Activated T-cell treated with anti-CD3 and anti-CD28 coated beads, Interleukin-2, amount 50 U/mL, for 72 hours (primary cell): ENCODE measurements around the gene ZMIZ1. TPM values are rescaled to one million over a fixed set of nuclear protein-coding genes. Genes with fewer than 3 reads are reported as not detected.
"Not testable (repeated sequence)": the region's sequence is repeated elsewhere in the genome, so short reads cannot be mapped to it uniquely, and the experiment has no call there.

ENCODE experiments used
- ATAC-seq, 2 donors: fragments of 150-1000 bp; cut with Tn5 transposase; replicated peaks in 1 of 2; 2 replicates each; pipeline ENCODE4 v1.10.0; 2021; ENCODE audit warnings: moderate library complexity in 2 of 2, mild to moderate bottlenecking in 1 of 2
- DNase-seq, 2 donors: peaks; one replicate each; pipeline ENCODE4 v3.0.0; 2021 to 2022; ENCODE audit warnings: mixed read lengths in 1 of 2
- H3K27ac Mint-ChIP-seq: one replicate; pipeline ENCODE4 v1.8.0; 2022; ENCODE audit warnings: mild to moderate bottlenecking, moderate library complexity, mixed read lengths
- H3K27me3 Mint-ChIP-seq: one replicate; pipeline ENCODE4 v1.8.0; 2022; ENCODE audit warnings: low read depth, mixed read lengths
- H3K36me3 Mint-ChIP-seq, 2 donors: one replicate each; pipeline ENCODE4 v1.8.0; 2022; ENCODE audit warnings: mixed read lengths in 2 of 2, mild to moderate bottlenecking in 1 of 2; ENCODE audit not compliant: insufficient read depth in 2 of 2
- H3K4me1 Mint-ChIP-seq: one replicate; pipeline ENCODE4 v1.8.0; 2022; ENCODE audit warnings: low read depth, mixed read lengths
- H3K4me3 Mint-ChIP-seq, 2 donors: one replicate each; pipeline ENCODE4 v1.8.0; 2022; ENCODE audit warnings: mild to moderate bottlenecking in 2 of 2, mixed read lengths in 2 of 2, moderate library complexity in 2 of 2
- H3K9me3 Mint-ChIP-seq, 2 donors: one replicate each; pipeline ENCODE4 v1.8.0; 2022; ENCODE audit warnings: mixed read lengths in 2 of 2
- total RNA-seq, 2 donors: library from RNA; stranded (reverse); gene quantifications; one replicate each; pipeline ENCODE4 v1.2.3, GENCODE V29; 2022

ZMIZ1 gene
- total RNA-seq, 2 donors from 2014 or later, result 30.6 to 37.8 TPM

GRCh38 chr10:79025199-79025832 lies 43.5 kb upstream of the ZMIZ1 start:
- H3K36me3 Mint-ChIP-seq, result no peaks in the 10 kb centered on the region
- no peaks in the 10 kb centered on the region for H3K27me3 Mint-ChIP-seq
- ATAC-seq (peak; percentile 57 to 65), DNase-seq (peak; percentile 38 to 45)
- H3K4me1 Mint-ChIP-seq, result peaks cover 28% of the 10 kb centered on the region
- H3K4me3 Mint-ChIP-seq, result peak overlapping the region in 1 of 2 donors; percentile 25
- H3K9me3 Mint-ChIP-seq, result no peaks in the 10 kb centered on the region
- no peak overlapping the region for H3K27ac Mint-ChIP-seq

DNA sequence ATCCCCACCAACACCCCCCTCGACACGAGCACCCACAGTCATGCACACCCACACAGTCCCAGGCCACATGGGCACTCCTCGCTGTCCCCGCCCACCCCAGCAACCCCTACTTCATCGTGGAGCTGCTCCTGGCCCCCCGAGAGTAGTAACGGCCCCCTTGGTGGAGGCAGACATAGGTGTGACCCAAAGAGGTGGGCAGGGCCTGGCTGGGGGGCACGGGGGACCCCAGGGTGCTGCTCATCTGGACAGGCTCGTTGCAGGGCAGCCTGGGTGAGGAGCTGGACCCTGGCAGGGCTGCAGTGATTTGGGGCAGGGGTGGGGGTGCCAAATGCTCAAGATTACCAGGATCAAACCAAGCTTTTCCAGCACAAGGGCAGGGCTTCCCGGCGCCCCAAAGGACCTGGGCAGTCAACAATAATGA lies 42.4 kb upstream of the ZMIZ1 start:
- no peak for DNase-seq
- H3K27me3 Mint-ChIP-seq, result no peaks in the 10 kb centered on the region
- H3K4me3 Mint-ChIP-seq, result no peak overlapping the region
- H3K27ac Mint-ChIP-seq, result no peak overlapping the region
- no peak for ATAC-seq
- no peaks in the 10 kb centered on the region for H3K36me3 Mint-ChIP-seq
- peaks cover 28% of the 10 kb centered on the region for H3K4me1 Mint-ChIP-seq
- no peaks in the 10 kb centered on the region for H3K9me3 Mint-ChIP-seq

DNA sequence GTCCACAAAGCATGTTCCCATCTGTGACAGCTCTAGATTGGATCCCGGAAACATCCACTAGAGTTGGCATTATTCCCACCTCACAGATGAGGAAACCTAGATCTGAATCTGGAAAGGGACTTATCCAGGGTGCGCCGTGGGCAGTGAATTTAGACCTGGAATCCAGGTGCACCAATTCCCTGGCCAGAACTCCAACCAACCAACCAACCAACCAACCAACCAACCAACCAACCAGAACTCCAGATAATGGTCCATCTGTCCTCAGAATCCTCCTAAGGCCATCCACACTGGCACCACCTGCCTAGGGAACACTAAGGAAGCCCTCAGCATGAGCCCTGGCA lies 42.0 kb upstream of the ZMIZ1 start:
- Mint-ChIP-seq H3K9me3 (no peaks in the 10 kb centered on the region), H3K4me1 (peaks cover 28% of the 10 kb centered on the region), H3K4me3 (no peak overlapping the region), H3K36me3 (no peaks in the 10 kb centered on the region), H3K27me3 (no peaks in the 10 kb centered on the region), H3K27ac (no peak overlapping the region)
- DNase-seq (no peak), ATAC-seq (no peak)

- Mint-ChIP-seq H3K27ac (no peak overlapping the region), H3K4me1 (peaks cover 28% of the 10 kb centered on the region), H3K36me3 (no peaks in the 10 kb centered on the region), H3K9me3 (no peaks in the 10 kb centered on the region), H3K27me3 (no peaks in the 10 kb centered on the region), H3K4me3 (no peak overlapping the region)
- ATAC-seq, result peak; percentile 67 to 71
- DNase-seq, result peak; percentile 29 to 49
Measured at GRCh38 chr10:79027147-79028055, 41.4 kb upstream of the ZMIZ1 start.

DNA sequence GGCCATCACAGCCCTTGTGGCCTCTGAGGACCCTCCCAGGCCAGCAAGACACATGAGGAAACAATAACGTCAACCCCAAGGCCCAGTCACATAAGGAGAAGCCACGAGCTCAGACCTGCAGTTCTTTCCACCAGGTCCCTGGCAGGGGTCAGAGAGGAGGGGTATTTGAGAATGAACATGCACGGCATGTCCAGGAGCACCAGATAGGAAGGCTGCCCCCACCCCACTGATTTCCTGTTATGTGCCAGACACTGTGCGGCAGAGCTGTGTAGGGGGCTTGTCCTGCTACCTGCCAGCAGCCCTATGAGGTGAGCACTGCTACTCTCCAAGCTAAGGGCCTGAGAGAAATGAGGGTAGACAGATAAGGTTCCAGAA lies 40.7 kb upstream of the ZMIZ1 start:
- no peak overlapping the region for H3K4me3 Mint-ChIP-seq
- DNase-seq (no peak), ATAC-seq (no peak)
- no peak overlapping the region for H3K27ac Mint-ChIP-seq
- H3K27me3 Mint-ChIP-seq, result no peaks in the 10 kb centered on the region
- H3K4me1 Mint-ChIP-seq, result peaks cover 28% of the 10 kb centered on the region
- H3K9me3 Mint-ChIP-seq, result no peaks in the 10 kb centered on the region
- no peaks in the 10 kb centered on the region for H3K36me3 Mint-ChIP-seq

DNA sequence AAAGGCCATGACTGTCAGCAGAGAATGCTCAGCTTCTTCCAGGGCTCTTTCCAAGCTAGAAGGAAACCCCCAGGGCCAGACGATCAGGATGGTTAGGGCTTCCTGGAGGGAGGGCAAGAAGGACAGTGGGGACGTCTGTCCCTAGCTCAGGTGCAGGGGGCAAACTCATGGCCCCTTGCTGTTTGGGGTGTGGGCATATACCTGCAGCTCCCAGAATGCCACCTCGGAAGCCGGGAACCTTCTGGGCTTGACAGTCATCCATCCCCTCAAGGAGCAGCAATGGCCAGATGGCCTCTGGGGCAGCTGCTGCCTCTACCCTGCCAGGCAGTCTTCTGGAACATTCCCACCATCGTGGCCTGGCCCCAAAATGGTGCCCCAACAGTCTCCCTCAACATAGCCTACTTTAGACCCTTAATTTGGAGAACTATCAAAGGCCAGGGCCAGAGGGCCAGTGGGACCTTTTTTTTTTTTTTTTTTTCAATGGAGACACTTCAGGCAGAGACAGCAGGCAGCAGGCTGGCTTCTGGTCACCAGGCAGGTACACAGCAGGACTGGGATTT lies 40.2 kb upstream of the ZMIZ1 start:
- no peak overlapping the region for H3K4me3 Mint-ChIP-seq
- H3K27ac Mint-ChIP-seq, result no peak overlapping the region
- H3K36me3 Mint-ChIP-seq, result no peaks in the 10 kb centered on the region
- no peak for DNase-seq
- no peak for ATAC-seq
- no peaks in the 10 kb centered on the region for H3K9me3 Mint-ChIP-seq
- peaks cover 28% of the 10 kb centered on the region for H3K4me1 Mint-ChIP-seq
- H3K27me3 Mint-ChIP-seq, result no peaks in the 10 kb centered on the region

DNA sequence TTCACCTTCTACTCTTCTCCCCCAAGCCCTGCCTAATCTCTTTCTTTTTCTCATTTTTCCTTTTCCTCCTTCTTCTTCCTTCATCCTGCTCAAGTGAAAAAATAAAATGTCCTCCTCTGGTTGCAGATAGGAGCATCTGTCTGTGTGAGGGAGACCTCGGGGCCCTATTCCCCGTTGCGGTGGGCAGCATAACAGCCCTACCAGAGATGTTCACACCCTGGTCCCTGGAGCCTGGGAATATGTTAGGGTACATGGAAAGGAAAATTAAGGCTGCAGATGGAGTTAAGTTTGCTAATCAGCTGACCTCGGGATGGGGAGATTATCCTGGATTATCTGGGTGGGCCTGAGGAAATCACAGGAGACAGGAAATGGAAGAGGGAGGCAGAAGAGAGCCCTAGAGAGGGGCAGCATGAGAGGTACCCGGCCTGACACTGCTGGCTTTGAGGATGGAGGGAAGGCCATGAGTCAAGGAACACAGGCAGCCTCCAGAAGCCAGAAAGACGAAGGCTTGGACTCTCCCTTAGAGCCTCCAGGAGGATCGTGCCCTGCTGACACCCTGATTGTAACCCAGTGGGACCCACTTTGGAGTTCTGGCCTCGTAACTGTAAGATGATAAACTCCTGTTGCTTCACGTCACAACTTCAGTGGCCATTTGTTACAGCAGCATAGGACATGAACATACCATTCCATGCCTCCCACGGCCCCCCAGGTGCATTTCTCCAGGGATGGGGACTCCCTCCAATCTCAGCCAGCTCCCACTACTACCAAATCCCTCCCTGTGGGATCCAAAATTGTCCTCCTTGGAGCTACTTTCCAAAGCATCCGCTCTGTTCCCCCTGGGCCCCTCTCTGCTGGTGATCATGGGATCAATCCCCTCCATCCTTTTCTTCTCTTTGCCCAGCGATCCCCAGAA lies 39.0 kb upstream of the ZMIZ1 start:
- no peak overlapping the region for H3K4me3 Mint-ChIP-seq

DNA sequence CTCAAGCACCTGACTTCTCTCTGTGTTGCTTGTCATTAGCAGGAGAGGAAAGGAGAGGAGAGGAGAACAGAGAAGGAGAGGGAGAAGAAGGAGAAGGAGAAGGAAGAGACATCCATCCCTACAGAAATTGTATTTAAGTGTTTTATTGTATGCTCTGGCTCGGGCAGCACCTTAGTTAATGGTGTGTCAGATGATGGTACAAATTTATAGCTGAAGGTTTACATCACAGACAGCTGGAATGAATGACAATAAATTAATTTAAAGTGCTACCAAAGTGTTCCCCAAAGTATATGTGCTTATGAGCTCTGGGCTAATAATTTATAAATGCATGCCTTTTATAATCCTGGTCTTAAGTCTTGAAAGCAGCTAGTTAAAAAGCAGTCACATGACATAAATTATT lies 38.1 kb upstream of the ZMIZ1 start:
- Mint-ChIP-seq H3K27ac (no peak overlapping the region), H3K9me3 (no peaks in the 10 kb centered on the region), H3K4me3 (no peak overlapping the region), H3K36me3 (no peaks in the 10 kb centered on the region), H3K27me3 (no peaks in the 10 kb centered on the region), H3K4me1 (peaks cover 20% of the 10 kb centered on the region)
- ATAC-seq, result no peak
- DNase-seq, result no peak

More for the DNA sequence above, 39.0 kb upstream of the ZMIZ1 start:
- peaks cover 28% of the 10 kb centered on the region for H3K4me1 Mint-ChIP-seq
- DNase-seq (no peak), ATAC-seq (no peak)
- no peak overlapping the region for H3K27ac Mint-ChIP-seq
- H3K27me3 Mint-ChIP-seq, result no peaks in the 10 kb centered on the region
- H3K36me3 Mint-ChIP-seq, result no peaks in the 10 kb centered on the region
- H3K9me3 Mint-ChIP-seq, result no peaks in the 10 kb centered on the region

- H3K27me3 Mint-ChIP-seq, result no peaks in the 10 kb centered on the region
- no peaks in the 10 kb centered on the region for H3K9me3 Mint-ChIP-seq
- H3K4me3 Mint-ChIP-seq, result no peak overlapping the region
- H3K36me3 Mint-ChIP-seq, result no peaks in the 10 kb centered on the region
- peaks cover 15% of the 10 kb centered on the region for H3K4me1 Mint-ChIP-seq
- H3K27ac Mint-ChIP-seq, result no peak overlapping the region
- no peak for DNase-seq
- no peak for ATAC-seq
Measured at GRCh38 chr10:79031723-79032122, 37.0 kb upstream of the ZMIZ1 start.

DNA sequence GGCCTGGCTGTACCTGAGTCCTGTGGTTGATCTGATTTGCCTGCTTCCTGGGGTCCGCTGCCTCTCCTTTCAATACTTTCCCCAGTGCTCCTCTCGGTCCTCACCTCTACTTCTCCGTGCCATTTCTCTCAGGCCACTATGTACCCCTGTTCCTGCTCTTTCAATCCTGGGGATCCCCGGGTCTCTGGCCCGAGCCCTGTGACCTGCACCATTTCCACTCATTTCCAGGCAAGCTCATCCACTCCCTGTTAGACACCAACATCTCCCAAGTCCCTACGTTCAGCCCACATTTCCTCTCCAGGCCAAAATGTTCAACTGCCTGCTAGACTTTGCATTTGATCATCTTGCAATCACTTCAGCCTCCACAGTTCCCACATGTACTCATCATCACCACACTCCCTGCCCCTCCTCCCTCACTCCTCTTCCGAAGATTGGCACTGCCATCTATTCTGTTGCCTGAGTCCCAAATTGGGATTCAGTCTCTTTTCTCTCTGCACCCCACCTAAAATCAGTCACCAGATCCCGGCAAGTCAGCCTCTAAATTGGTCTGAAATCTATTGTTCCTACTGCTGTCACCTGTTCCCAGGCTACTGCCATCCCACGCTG lies 34.4 kb upstream of the ZMIZ1 start:
- no peaks in the 10 kb centered on the region for H3K27me3 Mint-ChIP-seq
- H3K4me3 Mint-ChIP-seq, result no peak overlapping the region
- no peak for DNase-seq

GRCh38 chr10:79036416-79036815 lies 32.4 kb upstream of the ZMIZ1 start:
- not testable (repeated sequence) for DNase-seq, H3K9me3 Mint-ChIP-seq, H3K36me3 Mint-ChIP-seq, ATAC-seq, H3K4me1 Mint-ChIP-seq, H3K27me3 Mint-ChIP-seq, H3K27ac Mint-ChIP-seq, H3K4me3 Mint-ChIP-seq

More for the DNA sequence above, 34.4 kb upstream of the ZMIZ1 start:
- no peak for ATAC-seq
- Mint-ChIP-seq H3K27ac (no peak overlapping the region), H3K4me1 (no peaks in the 10 kb centered on the region), H3K9me3 (no peaks in the 10 kb centered on the region), H3K36me3 (no peaks in the 10 kb centered on the region)

- no peaks in the 10 kb centered on the region for H3K36me3 Mint-ChIP-seq
- no peak for DNase-seq
- no peaks in the 10 kb centered on the region for H3K9me3 Mint-ChIP-seq
- H3K27me3 Mint-ChIP-seq, result no peaks in the 10 kb centered on the region
- no peak for ATAC-seq
- H3K4me1 Mint-ChIP-seq, result no peaks in the 10 kb centered on the region
- H3K27ac Mint-ChIP-seq, result no peak overlapping the region
- no peak overlapping the region for H3K4me3 Mint-ChIP-seq
Measured at GRCh38 chr10:79038104-79038840, 30.5 kb upstream of the ZMIZ1 start.
